LNCaP clone FGC (cell line): ENCODE data around the gene CFAP157.

Experiments used
- DNase-seq: peaks from one replicate; pipeline ENCODE4 v3.0.0-alpha.2; 2011; ENCODE audit warnings: low read depth
- H3K4me3 ChIP-seq: 2 replicates; pipeline ENCODE4 v1.5.1; 2011; ENCODE audit warnings: mild to moderate bottlenecking, low read depth, low read length, control low read depth
- TF ChIP-seq, protein P1 (sequence below): IDR thresholded peaks from 2 replicates; pipeline ENCODE4 v1.5.1; 2012; ENCODE audit warnings: mild to moderate bottlenecking; ENCODE audit not compliant: control insufficient read depth, insufficient read depth; ENCODE audit errors: extremely low read depth

Gene CFAP157

DNA sequence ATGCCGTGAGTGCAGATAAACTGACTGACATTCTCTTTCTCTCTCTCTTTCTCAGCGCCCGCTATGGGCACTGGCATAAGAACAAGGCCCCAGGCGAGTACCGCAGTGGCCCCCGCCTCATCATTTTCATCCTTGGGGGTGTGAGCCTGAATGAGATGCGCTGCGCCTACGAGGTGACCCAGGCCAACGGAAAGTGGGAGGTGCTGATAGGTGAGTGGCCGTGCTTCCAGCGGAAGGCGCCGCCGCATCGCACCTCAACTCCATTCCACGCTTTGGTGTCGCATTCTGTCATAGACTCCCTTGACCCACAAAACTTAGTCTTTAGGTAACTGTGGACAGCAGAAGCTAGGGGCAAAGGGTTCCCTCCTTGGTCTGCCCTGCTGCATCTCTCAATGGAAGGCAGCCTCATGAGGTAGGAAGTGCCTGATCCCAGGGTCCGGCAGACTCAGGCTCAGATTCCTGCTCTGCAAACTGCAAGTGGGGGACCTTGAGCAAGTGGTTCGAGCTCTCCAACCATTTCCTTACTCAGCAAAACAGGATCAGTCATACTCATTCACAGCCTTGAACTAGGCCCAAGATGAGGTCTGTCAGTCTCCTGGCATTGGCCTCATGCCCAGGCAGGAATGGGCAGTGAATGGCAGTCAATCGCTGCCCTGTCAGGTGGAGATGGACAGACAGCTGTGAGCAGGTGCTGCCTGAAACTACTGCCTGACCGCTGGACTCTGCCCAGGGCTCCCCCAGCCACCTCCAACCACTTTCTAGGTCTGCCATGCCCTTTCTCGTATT is 24.2 kb upstream of the CFAP157 start:
- TF ChIP-seq, protein P1, sequence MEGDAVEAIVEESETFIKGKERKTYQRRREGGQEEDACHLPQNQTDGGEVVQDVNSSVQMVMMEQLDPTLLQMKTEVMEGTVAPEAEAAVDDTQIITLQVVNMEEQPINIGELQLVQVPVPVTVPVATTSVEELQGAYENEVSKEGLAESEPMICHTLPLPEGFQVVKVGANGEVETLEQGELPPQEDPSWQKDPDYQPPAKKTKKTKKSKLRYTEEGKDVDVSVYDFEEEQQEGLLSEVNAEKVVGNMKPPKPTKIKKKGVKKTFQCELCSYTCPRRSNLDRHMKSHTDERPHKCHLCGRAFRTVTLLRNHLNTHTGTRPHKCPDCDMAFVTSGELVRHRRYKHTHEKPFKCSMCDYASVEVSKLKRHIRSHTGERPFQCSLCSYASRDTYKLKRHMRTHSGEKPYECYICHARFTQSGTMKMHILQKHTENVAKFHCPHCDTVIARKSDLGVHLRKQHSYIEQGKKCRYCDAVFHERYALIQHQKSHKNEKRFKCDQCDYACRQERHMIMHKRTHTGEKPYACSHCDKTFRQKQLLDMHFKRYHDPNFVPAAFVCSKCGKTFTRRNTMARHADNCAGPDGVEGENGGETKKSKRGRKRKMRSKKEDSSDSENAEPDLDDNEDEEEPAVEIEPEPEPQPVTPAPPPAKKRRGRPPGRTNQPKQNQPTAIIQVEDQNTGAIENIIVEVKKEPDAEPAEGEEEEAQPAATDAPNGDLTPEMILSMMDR: no peak
- peak; percentile 44 for DNase-seq
- no peak overlapping the region for H3K4me3 ChIP-seq

DNA sequence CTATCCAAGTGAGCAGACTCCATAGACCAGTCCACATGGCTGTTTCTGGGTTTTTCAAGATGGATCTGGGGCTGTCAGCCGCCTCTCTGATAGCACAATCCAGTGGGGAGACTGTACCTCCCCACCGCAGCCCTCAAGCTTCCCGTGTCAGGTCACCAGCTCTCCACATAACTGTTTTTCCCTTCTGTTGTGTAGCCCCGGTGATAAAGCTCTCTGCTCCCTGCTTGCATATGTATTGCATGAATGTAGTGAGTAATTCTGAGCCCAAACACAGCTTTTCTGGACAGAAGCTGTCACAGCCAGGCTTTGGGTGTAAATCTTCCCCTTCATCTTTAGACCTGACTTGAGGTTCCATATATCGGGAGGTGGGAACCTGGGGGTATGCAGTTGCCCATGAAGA is 23.1 kb upstream of the CFAP157 start:
- no peak for DNase-seq
- TF ChIP-seq, protein P1: no peak
- H3K4me3 ChIP-seq: no peak overlapping the region

DNA sequence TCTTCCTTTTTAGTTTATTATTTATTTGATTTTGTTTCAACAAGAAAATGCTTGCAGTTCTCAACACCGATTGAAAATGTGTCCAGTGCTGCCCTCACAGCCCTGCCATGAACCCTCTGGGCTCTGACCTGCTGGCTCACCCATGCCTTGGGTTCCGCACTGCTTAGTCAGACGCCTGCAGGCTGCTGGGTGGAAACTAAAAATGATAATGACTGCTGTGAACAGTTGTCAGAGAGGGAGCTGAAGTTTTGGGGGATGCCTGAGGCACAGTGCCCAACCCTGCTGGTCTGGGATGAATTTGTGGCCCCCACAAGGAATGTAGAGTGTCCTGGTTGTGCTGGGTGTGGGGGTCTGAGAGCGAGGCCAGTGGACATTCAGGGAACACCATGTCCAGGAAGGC is 22.2 kb upstream of the CFAP157 start:
- TF ChIP-seq, protein P1: no peak
- H3K4me3 ChIP-seq: no peak overlapping the region
- no peak for DNase-seq

DNA sequence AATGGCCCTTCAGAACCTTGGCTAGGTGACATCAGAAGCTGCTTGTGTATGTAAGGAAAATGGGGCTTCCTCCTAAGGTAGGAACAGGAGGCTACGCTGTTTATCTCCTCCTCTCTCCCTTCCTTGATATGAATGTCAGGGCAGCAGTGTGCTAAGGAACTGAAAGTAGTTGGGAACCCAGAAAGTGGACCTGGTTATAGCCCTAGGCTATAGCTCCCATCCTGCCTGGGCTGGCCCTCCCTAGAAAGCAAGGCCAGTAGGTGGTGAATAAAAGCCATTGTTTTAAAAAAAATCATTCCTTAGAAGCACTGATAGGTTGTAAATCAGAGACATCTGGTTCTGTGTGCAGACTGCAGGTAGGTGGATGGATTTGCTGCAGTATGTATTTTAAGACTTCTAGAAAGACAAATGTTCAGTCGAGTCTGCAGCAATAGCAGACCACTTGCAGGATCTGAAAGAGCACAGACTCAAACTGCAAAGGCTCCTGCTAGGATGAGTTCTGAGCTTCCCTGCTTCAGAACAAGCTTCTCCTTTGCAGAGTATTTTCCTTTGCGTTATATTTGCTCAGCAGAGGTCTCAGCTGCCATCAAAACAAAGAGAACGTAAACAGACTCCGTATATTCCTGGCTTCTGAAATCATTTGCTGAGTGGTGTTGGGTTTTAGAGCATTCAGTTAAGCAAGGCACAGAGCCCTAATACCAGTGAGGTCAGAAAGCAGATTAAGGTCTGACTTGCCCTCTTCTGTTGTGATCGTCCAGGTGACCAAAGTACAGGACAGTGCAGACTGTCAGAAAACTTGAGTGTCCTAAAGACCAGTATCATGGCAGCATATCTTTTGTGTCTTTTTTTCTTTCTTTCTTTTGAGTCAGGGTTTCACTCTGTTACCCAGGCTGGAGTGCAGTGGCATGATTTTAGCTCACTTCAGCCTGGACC is 20.1 kb upstream of the CFAP157 start:
- TF ChIP-seq, protein P1: no peak
- DNase-seq: no peak

DNA sequence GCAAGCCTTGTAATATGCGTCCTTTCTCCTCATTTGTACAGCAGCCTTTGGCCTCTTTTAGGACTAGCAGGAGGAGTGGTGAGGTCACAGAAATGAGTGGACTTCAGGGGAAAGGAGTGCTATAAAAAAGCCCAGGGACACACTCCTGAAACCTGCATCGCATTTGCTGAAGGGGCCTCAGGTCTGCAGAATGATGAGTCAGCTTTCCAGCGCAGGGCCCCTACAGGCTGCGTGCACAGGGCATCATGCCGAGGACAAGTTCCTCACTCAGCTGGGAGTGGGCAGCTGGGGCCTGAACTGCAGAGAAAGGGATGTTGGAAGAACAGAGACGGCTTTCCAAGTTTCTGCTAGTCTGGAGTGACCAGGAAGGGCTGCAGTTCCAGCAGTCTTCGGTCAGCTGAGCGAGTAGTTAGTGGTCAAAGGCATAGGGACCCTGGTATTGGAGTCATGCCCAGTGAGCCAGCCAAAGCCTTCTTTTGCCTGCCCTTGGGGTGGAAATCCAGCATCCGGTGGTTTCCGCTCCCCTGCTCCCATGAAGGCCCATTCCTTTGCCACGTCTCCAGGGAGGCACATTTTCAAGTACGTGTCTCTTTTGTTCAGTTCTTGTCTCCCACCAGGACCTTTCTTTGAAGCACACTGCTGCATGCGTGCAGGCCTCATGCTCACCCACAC is 17.3 kb upstream of the CFAP157 start:
- TF ChIP-seq, protein P1: no peak
- DNase-seq: no peak
- H3K4me3 ChIP-seq: no peak overlapping the region

More for the DNA sequence above, 20.1 kb upstream of the CFAP157 start:
- H3K4me3 ChIP-seq: no peak overlapping the region

DNA sequence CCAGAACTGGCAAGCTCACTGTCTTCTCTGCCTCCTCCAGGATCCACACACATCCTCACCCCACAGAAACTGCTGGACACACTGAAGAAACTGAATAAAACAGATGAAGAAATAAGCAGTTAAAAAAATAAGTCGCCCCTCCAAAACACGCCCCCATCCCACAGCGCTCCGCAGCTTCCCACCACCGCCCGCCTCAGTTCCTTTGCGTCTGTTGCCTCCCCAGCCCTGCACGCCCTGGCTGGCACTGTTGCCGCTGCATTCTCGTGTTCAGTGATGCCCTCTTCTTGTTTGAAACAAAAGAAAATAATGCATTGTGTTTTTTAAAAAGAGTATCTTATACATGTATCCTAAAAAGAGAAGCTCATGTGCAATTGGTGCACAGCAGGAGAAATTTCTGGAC is 16.1 kb upstream of the CFAP157 start:
- H3K4me3 ChIP-seq: no peak overlapping the region
- no peak for DNase-seq
- TF ChIP-seq, protein P1: no peak
